GM20431 (cell line): ENCODE measurements around the gene IL17C.

Source experiments
- in situ Hi-C: fragments of 300-500 bp; cut with MseI, MboI; formaldehyde crosslinking; loops from one replicate; pipeline ENCODE4 v1.15.0; 2020; ENCODE audit warnings: low sequenced_read_pairs; ENCODE audit not compliant: unreplicated experiment

Gene IL17C

DNA sequence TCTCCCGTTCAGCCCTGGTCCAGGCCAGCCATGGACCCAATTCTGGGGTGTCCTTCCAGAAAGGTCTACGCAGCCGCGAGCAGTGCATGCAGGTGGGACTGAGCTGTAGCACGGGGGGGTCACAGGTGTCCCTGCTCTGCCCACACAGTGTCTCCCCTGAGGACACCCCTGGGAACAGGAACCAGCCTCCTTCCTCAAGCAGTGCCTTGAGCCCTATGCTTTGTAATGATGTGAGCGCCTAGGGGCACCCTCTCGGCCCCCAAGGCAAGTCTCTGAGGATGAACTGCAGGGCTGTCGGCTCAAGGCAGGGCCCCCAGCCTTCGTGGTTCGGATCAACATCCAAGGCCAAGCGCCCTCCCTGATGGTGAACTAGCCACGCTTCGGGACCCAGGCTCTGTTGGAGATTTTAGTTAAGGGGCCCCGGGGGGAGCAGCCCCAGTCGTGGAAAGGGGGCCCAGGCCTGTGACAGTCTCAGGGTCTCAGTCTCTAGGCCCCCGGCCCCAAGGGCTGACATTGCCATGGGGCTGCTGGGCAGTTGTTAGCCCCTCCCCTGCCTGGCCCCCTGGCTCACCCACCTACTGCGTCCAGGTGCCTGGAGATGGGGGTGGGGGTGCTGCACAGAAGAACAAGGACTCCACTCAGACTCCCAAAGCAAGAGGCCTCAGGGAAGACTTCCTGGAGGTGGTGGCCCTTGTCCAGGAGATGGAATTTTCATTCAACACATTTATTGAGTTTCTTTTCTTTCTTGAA lies 2.3 kb downstream of the IL17C start:
- in situ Hi-C loops, result no loop called here

GRCh38 chr16:88642881-88643643 lies 4.7 kb downstream of the IL17C start:
- in situ Hi-C loops, result no loop called here

- in situ Hi-C loops, result no loop called here
Measured at GRCh38 chr16:88643644-88643932, 5.2 kb downstream of the IL17C start.

- in situ Hi-C loops, result no loop called here
Measured at GRCh38 chr16:88645455-88645854, 7.1 kb downstream of the IL17C start.

GRCh38 chr16:88645941-88646340 lies 7.6 kb downstream of the IL17C start:
- in situ Hi-C loops, result no loop called here

GRCh38 chr16:88646345-88647034 lies 8.1 kb downstream of the IL17C start:
- in situ Hi-C loops, result no loop called here

- in situ Hi-C loops, result no loop called here
Measured at GRCh38 chr16:88647178-88648070, 9.1 kb downstream of the IL17C start.

DNA sequence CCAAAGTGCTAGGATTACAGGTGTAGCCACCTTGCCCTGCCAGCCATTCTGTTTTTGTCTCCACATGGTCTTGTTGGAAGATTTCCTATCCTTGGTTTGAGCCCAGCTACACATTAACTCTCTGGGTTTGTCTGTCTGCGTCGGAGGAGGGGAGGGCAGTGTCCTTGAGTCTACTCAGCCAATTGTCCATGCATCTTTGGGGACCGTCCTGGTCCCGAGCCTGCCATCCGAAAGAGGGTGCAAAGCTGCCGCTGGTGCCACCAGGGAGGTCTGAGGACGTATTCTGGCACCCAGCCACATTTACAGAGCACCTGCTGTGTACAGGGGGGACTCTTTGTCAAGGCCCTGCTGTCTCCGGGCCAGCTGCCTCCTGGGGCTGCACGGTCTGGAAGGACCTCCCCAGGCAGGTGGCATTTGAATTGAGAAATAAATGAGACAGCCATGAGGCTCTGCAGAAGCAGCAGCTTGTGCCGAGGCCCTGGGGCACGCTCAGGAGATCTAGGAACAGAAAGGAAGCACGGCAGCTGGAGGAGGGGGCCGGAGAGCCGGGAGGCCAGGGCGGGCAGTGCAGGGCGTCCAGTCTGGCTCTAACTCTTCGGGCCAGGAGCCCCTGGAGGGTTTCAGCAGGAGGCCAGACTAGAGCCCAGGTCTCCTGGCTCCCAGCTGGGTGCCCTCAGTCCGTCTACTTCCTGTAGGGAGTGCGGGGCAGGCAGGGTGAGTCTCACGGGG lies 11.0 kb downstream of the IL17C start:
- in situ Hi-C loops, result no loop called here

DNA sequence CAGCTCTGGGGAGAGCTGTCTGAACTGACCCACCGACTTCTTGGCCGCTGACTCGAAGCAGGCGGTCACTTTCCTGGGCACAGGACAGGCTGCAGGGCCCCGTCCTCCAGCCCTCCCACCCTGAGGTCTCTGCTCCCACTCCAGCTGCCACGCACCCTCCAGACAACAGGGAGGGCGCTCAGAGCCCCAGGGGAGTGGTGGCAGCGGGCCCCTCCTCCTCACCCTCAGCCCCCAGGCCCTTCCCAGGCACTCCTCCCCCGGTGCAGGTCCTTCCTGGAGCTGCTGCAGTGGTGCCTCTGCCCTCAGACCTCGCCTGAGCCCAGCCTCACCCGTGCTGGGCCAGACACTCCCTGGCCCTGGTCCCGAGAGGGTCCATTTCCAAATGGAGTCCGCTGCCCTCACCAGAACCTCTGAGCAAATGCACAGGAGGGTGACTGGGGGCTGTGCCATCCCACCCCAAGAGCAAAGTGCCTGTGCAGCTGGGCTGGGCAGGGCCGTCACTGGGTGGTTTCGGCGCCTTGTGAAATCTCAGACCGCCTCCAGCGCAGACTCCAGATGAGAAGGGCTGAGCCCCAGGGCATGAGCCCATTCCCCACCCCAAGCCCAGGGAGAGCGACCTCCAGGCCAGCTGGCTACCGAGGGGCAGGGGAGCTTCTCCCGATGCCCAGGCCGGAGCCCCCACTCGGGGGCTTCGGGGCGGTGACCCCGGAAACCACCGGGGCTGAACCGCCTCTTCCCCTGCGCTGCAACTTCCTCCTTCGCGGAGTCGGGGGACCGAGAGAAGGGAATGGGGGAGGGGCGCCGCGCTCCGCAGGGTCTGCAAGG lies 11.8 kb downstream of the IL17C start:
- in situ Hi-C loops, result no loop called here

GRCh38 chr16:88650749-88651275 lies 12.4 kb downstream of the IL17C start, which contains the start of gene CYBA:
Gene CYBA, minus strand, starts transcription at chr16:88651053. Its CDS starts 40 bp downstream, at chr16:88651013.
- in situ Hi-C loops, result no loop called here

DNA sequence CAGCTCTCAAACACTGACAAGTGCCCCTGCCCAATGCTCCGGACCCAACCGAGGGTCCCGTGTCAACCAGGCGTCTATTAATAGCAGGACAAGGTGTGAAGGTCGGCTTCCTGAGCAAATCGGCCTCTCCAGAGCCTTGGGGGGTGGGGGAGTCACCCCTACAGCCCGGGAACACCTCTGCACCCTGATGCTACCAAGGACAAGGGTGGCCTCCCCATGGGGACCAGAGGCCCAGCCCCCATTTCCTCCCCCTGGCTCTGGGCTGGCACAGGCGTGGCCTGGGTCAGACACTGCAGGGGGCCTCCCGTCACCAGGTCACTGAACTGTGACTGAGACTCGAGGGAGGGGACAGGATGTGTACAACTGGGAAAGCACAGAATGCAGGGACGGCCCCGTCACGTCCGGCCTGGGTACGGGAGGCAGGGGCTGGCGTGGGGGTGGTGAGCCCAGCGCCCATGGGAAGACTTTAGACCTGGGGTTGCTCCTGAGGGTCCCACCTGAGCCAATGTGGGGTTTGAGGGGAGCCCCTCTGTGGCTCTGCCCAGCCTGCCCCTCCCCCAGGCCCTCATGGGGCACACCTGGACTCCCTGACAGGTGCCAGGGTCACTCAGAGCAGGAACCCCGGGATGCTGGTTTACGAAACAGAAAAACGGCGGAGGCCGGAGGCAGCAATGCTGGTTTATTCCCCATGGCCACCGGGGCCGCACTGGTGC lies 13.1 kb downstream of the IL17C start:
- in situ Hi-C loops, result no loop called here

DNA sequence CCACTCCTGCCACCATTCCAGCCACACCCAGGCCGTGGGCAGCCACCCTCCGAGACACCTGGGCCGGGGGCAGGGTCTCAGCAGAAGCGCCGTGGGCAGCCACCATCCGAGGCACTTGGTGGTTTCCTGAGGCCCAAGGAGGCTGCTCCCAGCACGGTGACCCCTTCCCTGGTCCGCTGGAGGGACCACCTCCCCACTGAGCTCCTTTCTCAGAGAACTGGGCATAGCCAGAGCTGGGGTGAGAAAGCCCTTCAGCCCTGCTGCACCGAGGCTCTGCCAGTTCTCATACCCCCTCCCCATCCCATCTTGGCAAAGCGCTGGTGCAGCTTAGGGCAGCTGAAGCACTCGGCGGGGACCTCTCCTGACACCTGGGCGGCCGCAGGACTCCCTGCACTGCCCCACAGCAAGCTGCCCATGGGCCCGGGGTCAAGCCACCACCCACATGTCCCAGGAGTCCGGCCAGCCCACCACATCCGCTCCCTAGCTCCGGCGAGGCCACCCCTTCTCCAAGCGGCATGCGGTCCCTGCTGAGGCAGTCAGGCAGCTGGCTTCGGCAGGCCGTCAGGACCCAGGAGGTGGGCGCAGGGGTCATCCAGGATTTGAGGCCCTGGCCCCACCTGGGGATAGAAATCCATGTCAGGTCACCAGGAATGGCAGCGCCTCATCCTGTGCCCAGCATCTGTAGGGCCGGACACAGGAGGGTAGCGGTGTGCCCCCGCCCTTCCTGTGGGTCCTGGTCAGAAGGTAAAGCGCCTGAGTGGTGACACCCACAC lies 13.8 kb downstream of the IL17C start:
- in situ Hi-C loops, result no loop called here

DNA sequence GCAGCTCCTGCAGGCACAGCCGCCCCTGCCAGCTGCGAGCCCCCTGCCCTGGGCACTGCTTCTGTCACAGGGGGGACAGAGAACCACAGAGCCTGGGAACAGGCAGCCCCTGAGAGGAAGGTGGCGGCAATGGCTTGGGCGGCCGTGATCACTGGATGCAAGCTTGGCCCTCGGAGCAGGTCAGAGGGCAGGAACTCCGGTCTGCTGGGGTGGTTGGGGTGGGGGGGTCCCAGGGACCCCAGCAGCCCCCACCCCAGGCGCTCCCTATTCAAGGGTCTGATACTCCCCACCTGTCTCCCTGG lies 14.3 kb downstream of the IL17C start:
- in situ Hi-C loops, result no loop called here

DNA sequence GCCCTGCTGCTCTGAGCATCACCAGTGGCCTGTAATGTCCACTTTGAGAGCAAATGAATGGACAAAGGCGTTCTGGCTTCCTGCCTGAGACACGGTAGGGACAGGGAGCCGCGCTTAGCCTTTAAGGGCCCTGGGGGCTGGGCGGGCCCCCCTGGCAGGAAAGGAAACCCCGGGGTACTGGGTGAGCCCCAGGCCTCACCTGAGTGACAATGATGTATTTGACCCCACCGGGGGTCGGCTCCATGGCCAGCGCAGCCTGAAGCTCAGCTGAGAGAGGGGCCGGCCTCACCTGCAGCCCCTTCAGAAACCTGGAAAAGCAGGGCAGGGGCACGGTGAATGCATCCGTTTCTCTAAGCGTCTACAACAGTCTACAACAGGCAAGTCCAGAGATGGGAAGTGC lies 14.7 kb downstream of the IL17C start:
- in situ Hi-C loops, result no loop called here

DNA sequence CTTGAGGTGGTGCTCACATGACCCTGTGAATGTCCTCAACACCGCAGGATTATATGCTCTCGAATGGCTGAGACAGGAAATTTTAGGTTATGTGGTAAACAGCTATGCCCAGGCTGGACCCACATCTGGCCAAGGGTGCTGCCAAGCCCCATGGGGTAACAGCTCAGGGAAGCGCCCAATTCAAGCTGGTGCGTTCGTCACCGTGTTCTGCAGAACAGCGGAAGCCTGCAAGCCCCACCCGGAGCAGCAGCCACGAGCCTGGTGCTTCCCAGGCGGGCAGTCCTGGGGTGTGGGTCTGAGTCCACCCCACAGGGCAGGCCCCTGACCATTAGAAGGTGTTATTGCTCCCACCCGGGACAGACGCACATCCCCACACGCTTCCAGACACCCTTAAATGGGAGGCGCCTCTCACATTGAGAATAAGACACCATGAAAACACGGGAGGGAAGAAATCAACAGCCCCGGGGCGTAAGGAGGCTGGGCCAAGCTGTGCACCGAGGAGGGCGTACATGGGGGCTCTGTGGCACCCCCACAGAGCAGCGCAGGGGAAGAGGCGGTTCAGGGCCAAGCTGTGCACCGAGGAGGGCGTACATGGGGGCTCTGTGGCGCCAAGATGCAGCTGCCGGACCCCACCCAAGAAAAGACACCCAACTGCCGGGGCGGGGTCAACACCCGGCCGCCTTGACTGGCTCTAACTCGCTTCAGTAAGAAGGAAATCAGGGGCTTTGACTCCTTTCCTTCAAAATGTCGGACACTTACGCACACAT lies 15.4 kb downstream of the IL17C start:
- in situ Hi-C loops, result no loop called here

DNA sequence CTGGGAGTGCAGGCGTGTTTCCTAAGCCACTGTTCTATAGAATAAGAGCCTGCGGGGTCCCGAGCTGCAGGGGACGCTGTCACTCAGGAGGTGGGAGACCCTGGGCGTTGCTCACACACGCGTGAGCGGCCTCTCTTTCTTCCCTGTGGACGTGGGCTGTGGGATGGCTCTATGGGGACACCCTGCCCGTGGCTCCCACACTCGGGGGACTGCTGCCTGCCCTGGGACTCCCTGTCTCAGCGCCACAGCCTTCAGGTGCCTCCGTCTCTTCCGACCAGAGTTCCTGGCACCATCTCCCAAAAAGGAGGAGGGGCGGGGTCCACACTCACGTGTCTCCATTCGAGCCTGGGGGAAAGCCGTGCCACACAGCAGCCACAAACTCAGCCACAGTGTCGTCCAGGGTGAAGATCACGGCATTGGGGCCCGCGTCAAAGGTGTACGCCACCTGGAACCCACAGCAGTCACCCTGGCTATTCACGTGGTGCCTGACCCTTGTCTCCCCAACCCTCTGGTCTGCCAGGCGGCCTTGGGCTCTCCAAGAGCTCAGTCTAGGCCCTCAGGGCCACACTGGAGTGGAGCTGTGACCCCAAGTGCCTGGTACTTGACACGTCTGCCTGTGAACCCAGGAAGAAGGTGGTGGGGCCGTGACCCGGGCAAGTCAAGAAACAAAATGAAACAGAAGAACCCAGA lies 16.1 kb downstream of the IL17C start:
- in situ Hi-C loops, result no loop called here
